Measurements from ENCODE around the gene ARL15. TPM values are rescaled to one million over a fixed set of nuclear protein-coding genes. Genes with fewer than 3 reads are reported as not detected.

The ARL15 gene
- total RNA-seq, 2 experiments from 2014 or later, result 5.7 to 6.3 TPM

DNA sequence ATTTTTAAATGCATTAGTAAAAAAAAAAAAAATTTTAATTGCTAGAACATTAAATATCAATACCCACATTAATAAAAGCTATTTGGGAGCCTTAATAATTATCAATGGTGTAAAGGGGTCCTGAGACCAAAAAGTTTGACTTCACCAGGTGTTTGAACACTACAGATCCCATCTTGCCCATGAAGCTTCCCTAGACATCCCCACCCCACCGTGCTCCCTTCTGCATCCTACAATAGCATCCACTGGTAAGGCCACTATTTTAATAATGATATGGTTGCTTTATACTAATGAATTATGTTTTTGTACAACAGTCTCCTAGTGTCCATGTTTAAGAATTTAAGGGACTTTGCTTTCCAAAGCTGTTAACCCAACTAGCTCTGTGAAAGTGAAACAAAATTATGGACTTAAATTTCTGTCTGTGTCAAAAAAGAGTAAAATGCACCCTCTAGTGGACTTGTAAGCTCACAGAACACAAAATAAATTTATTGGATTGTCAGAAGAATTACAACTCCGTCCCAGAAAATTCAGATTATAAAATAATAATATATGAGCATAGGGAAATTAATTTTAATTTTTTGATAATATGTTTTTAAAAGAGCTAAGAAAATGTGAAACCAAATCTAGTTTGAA lies 76.0 kb downstream of the ARL15 start:
- DNase-seq, result no peak
- TF ChIP-seq, protein P1, sequence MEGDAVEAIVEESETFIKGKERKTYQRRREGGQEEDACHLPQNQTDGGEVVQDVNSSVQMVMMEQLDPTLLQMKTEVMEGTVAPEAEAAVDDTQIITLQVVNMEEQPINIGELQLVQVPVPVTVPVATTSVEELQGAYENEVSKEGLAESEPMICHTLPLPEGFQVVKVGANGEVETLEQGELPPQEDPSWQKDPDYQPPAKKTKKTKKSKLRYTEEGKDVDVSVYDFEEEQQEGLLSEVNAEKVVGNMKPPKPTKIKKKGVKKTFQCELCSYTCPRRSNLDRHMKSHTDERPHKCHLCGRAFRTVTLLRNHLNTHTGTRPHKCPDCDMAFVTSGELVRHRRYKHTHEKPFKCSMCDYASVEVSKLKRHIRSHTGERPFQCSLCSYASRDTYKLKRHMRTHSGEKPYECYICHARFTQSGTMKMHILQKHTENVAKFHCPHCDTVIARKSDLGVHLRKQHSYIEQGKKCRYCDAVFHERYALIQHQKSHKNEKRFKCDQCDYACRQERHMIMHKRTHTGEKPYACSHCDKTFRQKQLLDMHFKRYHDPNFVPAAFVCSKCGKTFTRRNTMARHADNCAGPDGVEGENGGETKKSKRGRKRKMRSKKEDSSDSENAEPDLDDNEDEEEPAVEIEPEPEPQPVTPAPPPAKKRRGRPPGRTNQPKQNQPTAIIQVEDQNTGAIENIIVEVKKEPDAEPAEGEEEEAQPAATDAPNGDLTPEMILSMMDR (IDR thresholded peaks at IDR 0.05), result peak; percentile 57
- Mint-ChIP-seq H3K4me3 (no peak overlapping the region), H3K36me3 (ENCODE audit: low read depth) (peaks cover 3% of the 10 kb centered on the region), H3K4me1 (ENCODE audit: low read depth) (peaks cover 2% of the 10 kb centered on the region), H3K9me3 (no peaks in the 10 kb centered on the region), H3K27me3 (no peaks in the 10 kb centered on the region), H3K27ac (no peak overlapping the region)
- CTCF ChIA-PET, result interaction anchor here (0.7 to 4.0 kb wide), 15 partner anchors 9 to 1125 kb away, joined by 3 to 18 read pairs (median 3); partner anchors contain the start of gene MOCS2
- POLR2A ChIA-PET, result interaction anchor here (0.8 kb wide), 1 partner anchor 12 kb away, joined by 3 read pairs; no protein-coding TSS in a partner anchor
- intact Hi-C loops (cut with micrococcal nuclease), result loop anchor here (5.0 kb wide), 1 partner anchor 757 kb away; no protein-coding TSS in a partner anchor
- ATAC-seq, result no peak

DNA sequence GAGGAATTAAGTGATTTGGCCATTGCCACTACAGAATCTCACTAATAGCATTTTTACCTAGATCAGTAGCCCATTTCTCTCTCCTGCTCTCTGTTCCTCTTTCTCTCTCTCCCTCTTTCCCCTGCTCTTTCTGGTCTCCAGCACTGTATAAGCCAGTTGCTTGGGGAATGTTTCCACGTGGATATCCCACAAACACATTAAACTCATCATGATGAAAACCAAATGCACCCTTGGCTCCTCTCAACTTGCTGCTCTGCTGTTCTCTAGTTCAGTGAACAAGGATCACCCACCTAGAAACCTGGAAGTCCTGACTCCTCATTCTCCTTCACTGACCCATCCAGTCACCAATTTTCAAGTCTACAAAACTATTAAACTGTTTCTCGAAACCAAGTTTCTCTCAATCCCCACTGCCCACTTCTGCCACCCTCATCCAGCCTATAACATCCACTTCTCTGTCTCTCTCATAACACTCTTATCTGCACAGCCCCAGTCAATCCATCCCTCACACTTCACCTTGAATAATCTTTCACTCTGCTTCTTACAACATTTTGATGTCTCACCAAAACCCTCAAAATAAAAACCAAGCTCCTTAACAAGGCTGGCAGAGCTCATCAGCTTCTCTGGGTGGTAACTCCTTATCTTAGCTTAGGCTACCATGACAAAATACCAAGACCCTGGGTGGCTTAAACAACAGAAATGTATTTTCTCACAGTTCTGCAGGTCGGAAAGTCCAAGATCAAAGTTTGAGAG lies 79.3 kb downstream of the ARL15 start:
- Mint-ChIP-seq H3K4me3 (no peak overlapping the region), H3K4me1 (ENCODE audit: low read depth) (peaks cover 9% of the 10 kb centered on the region), H3K36me3 (ENCODE audit: low read depth) (no peaks in the 10 kb centered on the region), H3K27me3 (no peaks in the 10 kb centered on the region), H3K27ac (no peak overlapping the region), H3K9me3 (no peaks in the 10 kb centered on the region)
- TF ChIP-seq, protein P1 (IDR thresholded peaks at IDR 0.05), result no peak
- intact Hi-C loops (cut with micrococcal nuclease), result loop anchor here (5.0 kb wide), 1 partner anchor 754 kb away; no protein-coding TSS in a partner anchor
- ChIA-PET CTCF (interaction anchor here (1.2 to 3.5 kb wide), 3 partner anchors 12 to 188 kb away, joined by 4 to 13 read pairs (median 5); no protein-coding TSS in a partner anchor), POLR2A (no interaction called here)
- DNase-seq, result no peak
- no peak for ATAC-seq

DNA sequence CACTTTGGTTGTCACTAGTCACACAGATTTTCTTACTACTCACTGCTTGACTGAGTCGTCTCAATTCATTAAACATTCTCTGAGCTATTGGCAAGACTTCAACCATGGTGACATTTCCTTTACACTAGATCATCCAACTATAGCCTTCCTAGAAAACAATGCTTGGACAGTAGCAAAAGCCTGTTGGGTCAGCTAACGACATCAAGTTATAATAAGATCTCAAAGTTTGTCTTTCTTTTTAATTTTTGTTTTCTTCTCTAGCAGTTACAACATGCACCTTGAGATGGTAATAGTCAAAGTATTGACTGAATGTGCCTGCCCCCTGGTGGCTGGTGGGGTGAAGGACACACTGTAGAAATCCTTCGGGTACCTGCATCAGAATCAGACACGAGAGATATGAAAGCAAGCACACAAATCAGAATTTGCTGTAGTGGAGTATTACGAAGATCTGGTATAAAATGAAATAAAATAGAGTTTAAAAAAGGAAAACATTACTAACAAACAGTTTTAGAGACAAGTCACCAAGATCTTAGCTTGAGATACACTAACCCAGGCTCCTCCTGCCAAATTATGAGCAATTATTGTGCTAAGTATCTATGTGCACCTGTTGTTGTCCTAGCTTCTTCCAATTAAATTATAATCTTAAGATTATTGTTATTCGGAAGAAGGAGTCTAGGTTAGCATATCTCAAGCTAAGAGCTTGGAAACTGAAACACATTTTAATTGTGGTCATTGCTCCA lies 81.2 kb downstream of the ARL15 start:
- intact Hi-C loops (cut with micrococcal nuclease), result no loop called here
- ChIA-PET POLR2A (no interaction called here), CTCF (interaction anchor here (0.6 to 3.5 kb wide), 46 partner anchors 9 to 1122 kb away, joined by 3 to 15 read pairs (median 3); partner anchors contain the start of gene NDUFS4)
- Mint-ChIP-seq H3K4me3 (no peak overlapping the region), H3K9me3 (no peaks in the 10 kb centered on the region), H3K27me3 (no peaks in the 10 kb centered on the region), H3K4me1 (ENCODE audit: low read depth) (peaks cover 7% of the 10 kb centered on the region), H3K27ac (no peak overlapping the region), H3K36me3 (ENCODE audit: low read depth) (no peaks in the 10 kb centered on the region)
- ATAC-seq (peak; percentile 93), DNase-seq (peak; percentile 87)
- TF ChIP-seq, protein P1 (IDR thresholded peaks at IDR 0.05), result peak; percentile 90

DNA sequence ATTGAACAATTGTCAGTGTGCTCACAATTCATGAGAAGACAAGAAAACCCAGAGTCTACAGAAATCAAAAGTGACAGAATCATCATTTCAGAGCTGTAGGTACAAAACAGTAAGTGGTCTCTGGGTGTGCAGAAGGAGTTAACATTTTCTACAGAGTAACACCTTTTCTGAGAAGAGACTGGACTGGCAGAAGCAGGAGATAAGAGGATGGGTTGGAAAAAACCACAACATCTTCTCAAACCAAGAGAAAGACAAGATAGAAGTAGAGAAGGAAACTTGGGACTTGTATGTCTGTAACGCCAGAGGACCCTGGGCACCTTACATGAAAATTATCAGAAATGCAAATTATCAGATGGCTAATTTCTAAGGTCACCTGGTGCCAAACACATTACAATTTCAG lies 82.6 kb downstream of the ARL15 start:
- Mint-ChIP-seq H3K4me3 (no peak overlapping the region), H3K27me3 (no peaks in the 10 kb centered on the region), H3K36me3 (ENCODE audit: low read depth) (no peaks in the 10 kb centered on the region), H3K4me1 (ENCODE audit: low read depth) (peaks cover 7% of the 10 kb centered on the region), H3K9me3 (no peaks in the 10 kb centered on the region), H3K27ac (no peak overlapping the region)
- intact Hi-C loops (cut with micrococcal nuclease), result no loop called here
- no peak for ATAC-seq
- DNase-seq, result no peak
- ChIA-PET POLR2A (no interaction called here), CTCF (interaction anchor here (0.6 to 3.5 kb wide), 11 partner anchors 8 to 1057 kb away, joined by 3 to 14 read pairs (median 6); no protein-coding TSS in a partner anchor)
- TF ChIP-seq, protein P1 (IDR thresholded peaks at IDR 0.05), result no peak

Measured in activated CD8-positive, alpha-beta T cell treated with anti-CD3 and anti-CD28 coated beads for 36 hours (primary cell).